Measurements from ENCODE around the gene LMNA.

DNA sequence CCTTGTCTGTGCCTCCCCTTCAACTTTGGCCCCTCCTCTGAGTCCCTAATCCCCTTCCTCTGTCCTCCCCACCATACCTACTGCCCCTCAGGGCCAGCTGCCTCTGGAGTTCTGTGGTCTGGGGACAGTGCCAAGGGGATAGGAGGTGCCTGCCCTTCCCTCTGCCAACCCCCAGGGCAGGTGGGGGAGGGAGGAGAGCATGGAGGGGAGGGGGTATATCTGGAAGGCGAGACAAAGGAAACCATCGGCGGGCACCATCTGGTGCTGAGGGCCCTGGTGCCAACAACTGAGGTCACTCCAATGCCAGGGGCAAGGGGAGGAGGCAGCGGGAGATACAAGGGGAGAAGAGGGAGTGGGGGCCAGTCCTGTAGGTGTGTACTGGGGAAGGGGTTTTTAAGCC, 44.0 kb upstream of the LMNA start:
- TF ChIP-seq, protein P1, sequence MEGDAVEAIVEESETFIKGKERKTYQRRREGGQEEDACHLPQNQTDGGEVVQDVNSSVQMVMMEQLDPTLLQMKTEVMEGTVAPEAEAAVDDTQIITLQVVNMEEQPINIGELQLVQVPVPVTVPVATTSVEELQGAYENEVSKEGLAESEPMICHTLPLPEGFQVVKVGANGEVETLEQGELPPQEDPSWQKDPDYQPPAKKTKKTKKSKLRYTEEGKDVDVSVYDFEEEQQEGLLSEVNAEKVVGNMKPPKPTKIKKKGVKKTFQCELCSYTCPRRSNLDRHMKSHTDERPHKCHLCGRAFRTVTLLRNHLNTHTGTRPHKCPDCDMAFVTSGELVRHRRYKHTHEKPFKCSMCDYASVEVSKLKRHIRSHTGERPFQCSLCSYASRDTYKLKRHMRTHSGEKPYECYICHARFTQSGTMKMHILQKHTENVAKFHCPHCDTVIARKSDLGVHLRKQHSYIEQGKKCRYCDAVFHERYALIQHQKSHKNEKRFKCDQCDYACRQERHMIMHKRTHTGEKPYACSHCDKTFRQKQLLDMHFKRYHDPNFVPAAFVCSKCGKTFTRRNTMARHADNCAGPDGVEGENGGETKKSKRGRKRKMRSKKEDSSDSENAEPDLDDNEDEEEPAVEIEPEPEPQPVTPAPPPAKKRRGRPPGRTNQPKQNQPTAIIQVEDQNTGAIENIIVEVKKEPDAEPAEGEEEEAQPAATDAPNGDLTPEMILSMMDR (IDR thresholded peaks at IDR 0.05): no peak
- no peak for TF ChIP-seq POLR2A (IDR thresholded peaks at IDR 0.05)

Data from right lobe of liver (tissue), 4 donors.